ENCODE data around the gene BTBD8.

BTBD8 gene

GRCh38 chr1:92118826-92119225 is 38.7 kb downstream of the BTBD8 start:
- Histone ChIP-seq H3K4me1 (ENCODE audit: insufficient read depth, poor library complexity, severe bottlenecking) (no peaks in the 10 kb centered on the region), H3K27me3 (ENCODE audit: insufficient read depth, poor library complexity, severe bottlenecking) (no peaks in the 10 kb centered on the region), H3K9me3 (ENCODE audit: severe bottlenecking) (no peaks in the 10 kb centered on the region), H3K36me3 (ENCODE audit: low read depth) (no peaks in the 10 kb centered on the region), H3K27ac (ENCODE audit: poor library complexity, severe bottlenecking) (no peak overlapping the region), H3K4me3 (ENCODE audit: severe bottlenecking) (no peak overlapping the region)
- no peak for DNase-seq (ENCODE audit: low spot score)
- no peak for TF ChIP-seq CTCF (IDR thresholded peaks at IDR 0.05; ENCODE audit: poor library complexity, severe bottlenecking)
- ATAC-seq (ENCODE audit: low read depth) = peak; percentile 85

- Histone ChIP-seq H3K36me3 (ENCODE audit: low read depth) (no peaks in the 10 kb centered on the region), H3K27ac (ENCODE audit: poor library complexity, severe bottlenecking) (no peak overlapping the region), H3K4me1 (ENCODE audit: insufficient read depth, poor library complexity, severe bottlenecking) (no peaks in the 10 kb centered on the region), H3K27me3 (ENCODE audit: insufficient read depth, poor library complexity, severe bottlenecking) (no peaks in the 10 kb centered on the region), H3K4me3 (ENCODE audit: severe bottlenecking) (no peak overlapping the region), H3K9me3 (ENCODE audit: severe bottlenecking) (no peaks in the 10 kb centered on the region)
- DNase-seq (ENCODE audit: low spot score) (no peak), ATAC-seq (ENCODE audit: low read depth) (no peak)
- TF ChIP-seq CTCF (IDR thresholded peaks at IDR 0.05; ENCODE audit: poor library complexity, severe bottlenecking) = no peak
Observed at GRCh38 chr1:92123868-92124267, 43.7 kb downstream of the BTBD8 start.

GRCh38 chr1:92125204-92125603 is 45.1 kb downstream of the BTBD8 start:
- ATAC-seq (ENCODE audit: low read depth) = no peak
- no peaks in the 10 kb centered on the region for H3K36me3 ChIP-seq (ENCODE audit: low read depth)
- no peaks in the 10 kb centered on the region for H3K9me3 ChIP-seq (ENCODE audit: severe bottlenecking)
- no peak for DNase-seq (ENCODE audit: low spot score)
- no peaks in the 10 kb centered on the region for H3K4me1 ChIP-seq (ENCODE audit: insufficient read depth, poor library complexity, severe bottlenecking)
- no peaks in the 10 kb centered on the region for H3K27me3 ChIP-seq (ENCODE audit: insufficient read depth, poor library complexity, severe bottlenecking)
- no peak overlapping the region for H3K27ac ChIP-seq (ENCODE audit: poor library complexity, severe bottlenecking)
- H3K4me3 ChIP-seq (ENCODE audit: severe bottlenecking) = no peak overlapping the region
- TF ChIP-seq CTCF (IDR thresholded peaks at IDR 0.05; ENCODE audit: poor library complexity, severe bottlenecking) = no peak

- TF ChIP-seq CTCF (IDR thresholded peaks at IDR 0.05; ENCODE audit: poor library complexity, severe bottlenecking) = no peak
Observed at GRCh38 chr1:92126088-92126487, 45.9 kb downstream of the BTBD8 start.

DNA sequence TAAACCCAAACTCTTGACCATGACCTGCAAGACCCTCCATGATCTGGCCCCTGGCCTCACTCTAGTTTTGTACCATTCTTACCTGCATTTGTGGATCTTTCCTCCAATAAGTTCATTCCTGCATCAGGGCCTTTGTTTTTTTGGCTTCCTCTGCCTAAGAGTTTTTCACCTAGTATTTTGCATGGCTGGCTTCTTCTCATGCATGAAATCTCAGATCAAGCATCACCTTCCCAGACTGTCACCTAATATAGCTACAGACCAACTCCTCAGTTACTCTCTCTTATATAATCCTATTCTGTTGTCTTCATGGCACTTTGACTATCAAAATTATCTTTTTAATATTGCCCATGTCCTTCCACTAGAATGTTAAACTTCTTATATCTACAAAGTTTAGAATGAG is 54.2 kb downstream of the BTBD8 start:
- no peak for ATAC-seq (ENCODE audit: low read depth)
- no peak for TF ChIP-seq CTCF (IDR thresholded peaks at IDR 0.05; ENCODE audit: poor library complexity, severe bottlenecking)
- Histone ChIP-seq H3K27ac (ENCODE audit: poor library complexity, severe bottlenecking) (no peak overlapping the region), H3K9me3 (ENCODE audit: severe bottlenecking) (no peaks in the 10 kb centered on the region), H3K4me3 (ENCODE audit: severe bottlenecking) (no peak overlapping the region), H3K4me1 (ENCODE audit: insufficient read depth, poor library complexity, severe bottlenecking) (no peaks in the 10 kb centered on the region), H3K36me3 (ENCODE audit: low read depth) (no peaks in the 10 kb centered on the region), H3K27me3 (ENCODE audit: insufficient read depth, poor library complexity, severe bottlenecking) (no peaks in the 10 kb centered on the region)
- DNase-seq (ENCODE audit: low spot score) = no peak

More at GRCh38 chr1:92126088-92126487, 45.9 kb downstream of the BTBD8 start:
- Histone ChIP-seq H3K27ac (ENCODE audit: poor library complexity, severe bottlenecking) (no peak overlapping the region), H3K27me3 (ENCODE audit: insufficient read depth, poor library complexity, severe bottlenecking) (no peaks in the 10 kb centered on the region), H3K9me3 (ENCODE audit: severe bottlenecking) (no peaks in the 10 kb centered on the region), H3K4me3 (ENCODE audit: severe bottlenecking) (no peak overlapping the region), H3K36me3 (ENCODE audit: low read depth) (no peaks in the 10 kb centered on the region), H3K4me1 (ENCODE audit: insufficient read depth, poor library complexity, severe bottlenecking) (no peaks in the 10 kb centered on the region)
- ATAC-seq (ENCODE audit: low read depth) = no peak
- DNase-seq (ENCODE audit: low spot score) = no peak

Measured in RWPE2 (cell line).